Neural progenitor cell (in vitro differentiated cells): ENCODE results near the gene RASA2. TPM values are rescaled to one million over a fixed set of nuclear protein-coding genes. Genes with fewer than 3 reads are reported as not detected.

ENCODE experiments used
- DNase-seq: peaks from one replicate; pipeline ENCODE4 v3.0.0-alpha.2; 2016; ENCODE audit warnings: low spot score
- H2AFZ ChIP-seq: fragments of 200-600 bp; sonication (generic); replicated peaks from 2 replicates; pipeline ENCODE4 v1.6.1; 2016; ENCODE audit warnings: antibody characterized with exemption
- H3F3A ChIP-seq: fragments of 200-600 bp; sonication (generic); 2 replicates; pipeline ENCODE4 v1.6.1; 2016; ENCODE audit warnings: antibody characterized with exemption, low read depth
- H3K27ac ChIP-seq: fragments of 200-600 bp; sonication (generic); 2 replicates; pipeline ENCODE4 v1.5.1; 2016; ENCODE audit warnings: mild to moderate bottlenecking
- H3K27me3 ChIP-seq: fragments of 200-600 bp; sonication (generic); 2 replicates; pipeline ENCODE4 v1.6.1; 2016; ENCODE audit warnings: mild to moderate bottlenecking, moderate library complexity
- H3K36me3 ChIP-seq: fragments of 200-600 bp; sonication (generic); 2 replicates; pipeline ENCODE4 v1.5.1; 2016
- H3K4me1 ChIP-seq: fragments of 200-600 bp; sonication (generic); 2 replicates; pipeline ENCODE4 v1.6.1; 2016; ENCODE audit warnings: mixed run types
- H3K4me2 ChIP-seq: fragments of 200-600 bp; sonication (generic); 2 replicates; pipeline ENCODE4 v1.6.1; 2016
- H3K4me3 ChIP-seq: fragments of 200-600 bp; sonication (generic); 2 replicates; pipeline ENCODE4 v1.5.1; 2016
- H3K79me2 ChIP-seq: fragments of 200-600 bp; sonication (generic); 2 replicates; pipeline ENCODE4 v1.6.1; 2016; ENCODE audit warnings: low read depth
- H3K9ac ChIP-seq: fragments of 200-600 bp; sonication (generic); 2 replicates; pipeline ENCODE4 v1.6.1; 2016
- H3K9me3 ChIP-seq: fragments of 200-600 bp; sonication (generic); 2 replicates; pipeline ENCODE4 v1.5.1; 2016; ENCODE audit warnings: low read depth
- H4K20me1 ChIP-seq: fragments of 200-600 bp; sonication (generic); 2 replicates; pipeline ENCODE4 v1.6.1; 2016; ENCODE audit warnings: low read depth
- H3K27ac Mint-ChIP-seq: 3 replicates; pipeline ENCODE4 v1.8.0; 2021; ENCODE audit warnings: mixed read lengths
- H3K27me3 Mint-ChIP-seq: 2 replicates; pipeline ENCODE4 v1.8.0; 2022; ENCODE audit warnings: low read depth, mild to moderate bottlenecking, inconsistent platforms, moderate library complexity, mixed read lengths; ENCODE audit not compliant: insufficient read depth
- H3K36me3 Mint-ChIP-seq: 3 replicates; pipeline ENCODE4 v1.8.0; 2021; ENCODE audit warnings: mixed read lengths
- H3K4me1 Mint-ChIP-seq: 3 replicates; pipeline ENCODE4 v1.8.0; 2021; ENCODE audit warnings: mixed read lengths
- H3K4me3 Mint-ChIP-seq: 3 replicates; pipeline ENCODE4 v1.8.0; 2021; ENCODE audit warnings: mild to moderate bottlenecking, moderate library complexity, mixed read lengths
- H3K9me3 Mint-ChIP-seq: 3 replicates; pipeline ENCODE4 v1.8.0; 2020; ENCODE audit warnings: mixed read lengths
- CTCF ChIP-seq: fragments of 200-600 bp; sonication (generic); IDR thresholded peaks from 2 replicates; pipeline ENCODE4 v1.5.1; 2017; ENCODE audit warnings: antibody characterized with exemption, mild to moderate bottlenecking
- EZH2 ChIP-seq: fragments of 200-600 bp; sonication (generic); IDR thresholded peaks from 2 replicates; pipeline ENCODE4 v1.6.1; 2017; ENCODE audit warnings: antibody characterized with exemption, mild to moderate bottlenecking, moderate library complexity
- EZH2phosphoT487 ChIP-seq: fragments of 200-600 bp; sonication (generic); IDR thresholded peaks from 2 replicates; pipeline ENCODE4 v1.6.1; 2017; ENCODE audit warnings: antibody characterized with exemption
- total RNA-seq: library from RNA; depleted of rRNA; stranded (reverse); fragments of >200 nt; gene quantifications from 2 replicates; pipeline ENCODE4 v1.2.3, GENCODE V29; 2015; ENCODE audit warnings: low replicate concordance

Gene RASA2
- total RNA-seq, 1 donor from 2014 or later: 48.4 TPM

- TF ChIP-seq EZH2 (no peak), CTCF (no peak), EZH2phosphoT487 (no peak)
- Mint-ChIP-seq H3K36me3 (peaks cover 24% of the 10 kb centered on the region), H3K4me1 (no peaks in the 10 kb centered on the region), H3K4me3 (no peak overlapping the region), H3K27me3 (no peaks in the 10 kb centered on the region), H3K9me3 (no peaks in the 10 kb centered on the region), H3K27ac (no peak overlapping the region)
- H3K9ac ChIP-seq: no peak overlapping the region
- no peak overlapping the region for H3K4me2 ChIP-seq
- no peaks in the 10 kb centered on the region for H3K9me3 ChIP-seq
- no peak overlapping the region for H3K27ac ChIP-seq
- no peaks in the 10 kb centered on the region for H4K20me1 ChIP-seq
- H2AFZ ChIP-seq: no peak overlapping the region
- H3F3A ChIP-seq: no peaks in the 10 kb centered on the region
- DNase-seq: no peak
- H3K27me3 ChIP-seq: no peaks in the 10 kb centered on the region
- no peaks in the 10 kb centered on the region for H3K4me1 ChIP-seq
- H3K4me3 ChIP-seq: no peak overlapping the region
- peaks cover 11% of the 10 kb centered on the region for H3K36me3 ChIP-seq
- H3K79me2 ChIP-seq: peaks cover 18% of the 10 kb centered on the region
Measured at GRCh38 chr3:141514382-141514781, 27.6 kb downstream of the RASA2 start.

- H3K27me3 ChIP-seq: no peaks in the 10 kb centered on the region
- Mint-ChIP-seq H3K4me1 (no peaks in the 10 kb centered on the region), H3K4me3 (no peak overlapping the region), H3K9me3 (no peaks in the 10 kb centered on the region), H3K27ac (no peak overlapping the region), H3K27me3 (no peaks in the 10 kb centered on the region), H3K36me3 (peaks cover 16% of the 10 kb centered on the region)
- DNase-seq: no peak
- no peak overlapping the region for H3K9ac ChIP-seq
- H3K4me2 ChIP-seq: no peak overlapping the region
- no peak overlapping the region for H3K27ac ChIP-seq
- no peak overlapping the region for H2AFZ ChIP-seq
- no peak overlapping the region for H3K4me3 ChIP-seq
- H3K4me1 ChIP-seq: no peaks in the 10 kb centered on the region
- no peak for TF ChIP-seq EZH2
- no peak for TF ChIP-seq CTCF
- no peak for TF ChIP-seq EZH2phosphoT487
- H3F3A ChIP-seq: no peaks in the 10 kb centered on the region
- H3K36me3 ChIP-seq: peaks cover 7% of the 10 kb centered on the region
- H3K79me2 ChIP-seq: no peaks in the 10 kb centered on the region
- no peaks in the 10 kb centered on the region for H3K9me3 ChIP-seq
- no peaks in the 10 kb centered on the region for H4K20me1 ChIP-seq
Measured at GRCh38 chr3:141519587-141519986, 32.8 kb downstream of the RASA2 start.

- Histone ChIP-seq H4K20me1 (no peaks in the 10 kb centered on the region), H3K9me3 (no peaks in the 10 kb centered on the region), H3K27me3 (no peaks in the 10 kb centered on the region), H3F3A (no peaks in the 10 kb centered on the region), H3K27ac (no peak overlapping the region), H3K9ac (no peak overlapping the region), H3K4me3 (no peak overlapping the region), H3K36me3 (peaks cover 6% of the 10 kb centered on the region), H3K79me2 (no peaks in the 10 kb centered on the region), H3K4me1 (no peaks in the 10 kb centered on the region), H3K4me2 (no peak overlapping the region), H2AFZ (no peak overlapping the region)
- no peak for DNase-seq
- H3K4me1 Mint-ChIP-seq: no peaks in the 10 kb centered on the region
- TF ChIP-seq EZH2phosphoT487 (no peak), CTCF (no peak), EZH2 (no peak)
- no peaks in the 10 kb centered on the region for H3K27me3 Mint-ChIP-seq
- no peak overlapping the region for H3K4me3 Mint-ChIP-seq
- H3K9me3 Mint-ChIP-seq: no peaks in the 10 kb centered on the region
- peaks cover 13% of the 10 kb centered on the region for H3K36me3 Mint-ChIP-seq
- no peak overlapping the region for H3K27ac Mint-ChIP-seq
Measured at GRCh38 chr3:141521781-141522180, 35.0 kb downstream of the RASA2 start.
